HCT116 (cell line): ENCODE results near the gene AHI1. TPM values are rescaled to one million over a fixed set of nuclear protein-coding genes. Genes with fewer than 3 reads are reported as not detected.

Experiments used
- ATAC-seq: fragments of 200-7000 bp; cut with Tn5 transposase; 2 replicates; pipeline ENCODE4 v1.9.1; 2020; ENCODE audit warnings: mild to moderate bottlenecking, moderate library complexity
- BruUV-seq: library from RNA; stranded (reverse); fragments of 400-500 nt; replicated peaks from 2 replicates; lab custom pipeline; 2021; lab: Mats Ljungman, UMichigan
- CTCF ChIA-PET: fragments of 300-600 bp; sonication (Branson Sonifier 250); formaldehyde crosslinking; loops from one replicate; lab custom pipeline; 2021; ENCODE audit warnings: antibody characterized with exemption; lab: Charles Lee
- POLR2A ChIA-PET: fragments of 300-600, 350-600 bp; sonication (Branson Sonifier 250); formaldehyde crosslinking; loops from one replicate; lab custom pipeline; 2021; ENCODE audit warnings: antibody characterized with exemption; lab: Charles Lee
- RAD21 ChIA-PET, 2 experiments: fragments of 300-600 bp; sonication (Branson Sonifier 250); formaldehyde crosslinking; loops; one replicate each; lab custom pipeline; 2023; ENCODE audit warnings: low total read pairs in 2 of 2; ENCODE audit not compliant: uncharacterized antibody in 2 of 2, unreplicated experiment in 2 of 2, low non-redundant PET in 1 of 2; lab: Charles Lee
- DNase-seq: peaks from one replicate; pipeline ENCODE4 v3.0.0-alpha.2; 2010; ENCODE audit warnings: low read depth, low spot score
- H2AFZ ChIP-seq: fragments of 200-600 bp; shearing (Covaris generic), sonication (generic); 2 replicates; pipeline ENCODE4 v1.6.1; 2017; ENCODE audit warnings: low read depth, mixed run types, mixed read lengths, antibody characterized with exemption, low read length; ENCODE audit not compliant: poor library complexity, severe bottlenecking
- H3K27ac ChIP-seq: 2 replicates; pipeline ENCODE4 v1.5.1; 2012; ENCODE audit warnings: low read depth, low read length
- H3K27me3 ChIP-seq: fragments of 200-600 bp; sonication (generic); 2 replicates; pipeline ENCODE4 v1.6.1; 2016; ENCODE audit warnings: mixed run types, low read length, mixed read lengths; ENCODE audit not compliant: insufficient read depth
- H3K36me3 ChIP-seq, 2 experiments: fragments of 200-500 bp in 1 of 2; fragments of 200-600 bp in 1 of 2; sonication (Bioruptor generic) in 1 of 2; sonication (generic) in 1 of 2; 2 replicates each; pipeline versions ENCODE4 v1.5.1 to v1.6.1; 2014 to 2016; ENCODE audit warnings: low read length in 2 of 2, inconsistent platforms in 1 of 2, mixed read lengths in 1 of 2, mixed run types in 1 of 2; ENCODE audit not compliant: insufficient read depth in 2 of 2, control insufficient read depth in 1 of 2
- H3K4me1 ChIP-seq, 2 experiments: fragments of 200-600 bp in 1 of 2; sonication (generic) in 1 of 2; 2 replicates each; pipeline versions ENCODE4 v1.5.1 to v1.6.1; 2012 to 2017; ENCODE audit warnings: low read length in 2 of 2, inconsistent platforms in 1 of 2, mild to moderate bottlenecking in 1 of 2, mixed read lengths in 1 of 2, mixed run types in 1 of 2, moderate library complexity in 1 of 2; ENCODE audit not compliant: insufficient read depth in 2 of 2, control insufficient read depth in 1 of 2
- H3K4me2 ChIP-seq: fragments of 200-600 bp; sonication (generic); 2 replicates; pipeline ENCODE4 v1.6.1; 2017; ENCODE audit warnings: mixed run types, low read length, mixed read lengths
- H3K4me3 ChIP-seq, 2 experiments: fragments of 200-600 bp in 1 of 2; sonication (generic) in 1 of 2; replicated peaks in 1 of 2; 2 replicates each; pipeline ENCODE4 v1.5.1; 2011 to 2016; ENCODE audit warnings: low read length in 2 of 2, control low read depth in 1 of 2, low read depth in 1 of 2, mild to moderate bottlenecking in 1 of 2, mixed read lengths in 1 of 2, mixed run types in 1 of 2
- H3K79me2 ChIP-seq: fragments of 200-600 bp; sonication (generic); 2 replicates; pipeline ENCODE4 v1.6.1; 2017; ENCODE audit warnings: mild to moderate bottlenecking, mixed run types, low read length, moderate library complexity, mixed read lengths; ENCODE audit not compliant: insufficient read depth
- H3K9ac ChIP-seq: fragments of 200-600 bp; sonication (generic); 2 replicates; pipeline ENCODE4 v1.6.1; 2016; ENCODE audit warnings: low read length, mixed read lengths
- H3K9me2 ChIP-seq: fragments of 200-600 bp; sonication (generic), shearing (Covaris generic); 2 replicates; pipeline ENCODE4 v1.6.1; 2017; ENCODE audit warnings: mixed run types, mild to moderate bottlenecking, moderate library complexity; ENCODE audit not compliant: insufficient read depth
- H3K9me3 ChIP-seq, 2 experiments: fragments of 200-500 bp in 1 of 2; fragments of 200-600 bp in 1 of 2; sonication (Bioruptor generic) in 1 of 2; sonication (generic) in 1 of 2; 2 replicates each; pipeline ENCODE4 v1.6.1; 2014 to 2017; ENCODE audit warnings: low read length in 2 of 2, mixed read lengths in 2 of 2, inconsistent platforms in 1 of 2, low read depth in 1 of 2, mild to moderate bottlenecking in 1 of 2, mixed run types in 1 of 2, moderate library complexity in 1 of 2; ENCODE audit not compliant: control insufficient read depth in 1 of 2, insufficient read depth in 1 of 2
- H4K20me1 ChIP-seq: fragments of 200-600 bp; sonication (generic), shearing (Covaris generic); 2 replicates; pipeline ENCODE4 v1.6.1; 2017; ENCODE audit warnings: mixed run types, mild to moderate bottlenecking, moderate library complexity; ENCODE audit not compliant: insufficient read depth
- CBX3 ChIP-seq: IDR thresholded peaks from 2 replicates; pipeline ENCODE4 v1.6.1; 2012; ENCODE audit warnings: low read depth
- ELF1 ChIP-seq: IDR thresholded peaks from 2 replicates; pipeline ENCODE4 v1.6.1; 2012; ENCODE audit warnings: low read depth, borderline replicate concordance
- EZH2phosphoT487 ChIP-seq: fragments of 200-600 bp; IDR thresholded peaks from 2 replicates; pipeline ENCODE4 v1.6.1; 2018; ENCODE audit warnings: antibody characterized with exemption, borderline replicate concordance
- SRF ChIP-seq: IDR thresholded peaks from 2 replicates; pipeline ENCODE4 v1.6.1; 2012; ENCODE audit warnings: low read depth
- ZFX ChIP-seq: fragments of 450-650 bp; IDR thresholded peaks from 2 replicates; pipeline ENCODE4 v1.6.1; 2017
- intact Hi-C: fragments of 100-400 bp; cut with micrococcal nuclease; formaldehyde crosslinking; loops from 2 replicates; pipeline ENCODE4 v1.10.0; 2022
- total RNA-seq: library from RNA; stranded (reverse); gene quantifications from one replicate; pipeline ENCODE4 v1.2.1, GENCODE V29; 2021; ENCODE audit not compliant: unreplicated experiment

Gene AHI1
- total RNA-seq, 1 experiment from 2014 or later, result 29.6 TPM

DNA sequence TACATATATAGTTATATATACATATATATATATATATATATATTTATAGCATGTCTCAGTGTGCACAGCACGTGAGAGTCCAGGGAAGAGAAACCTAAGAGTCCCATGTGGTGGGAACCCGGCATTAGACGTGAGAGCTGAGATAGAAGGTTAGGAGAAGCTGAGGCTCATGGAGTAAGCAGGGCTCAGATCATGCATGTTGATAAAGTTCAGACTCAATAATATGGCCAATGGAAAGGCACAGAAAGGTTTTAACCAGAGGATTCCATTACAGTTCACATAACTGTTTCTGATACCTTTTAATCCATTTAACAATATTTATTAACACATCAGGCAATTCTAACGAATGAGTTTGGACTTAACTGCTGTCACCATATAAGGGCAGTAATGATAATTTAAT is 173.0 kb downstream of the AHI1 start:
- Histone ChIP-seq H3K4me1 (no peaks in the 10 kb centered on the region), H2AFZ (no peak overlapping the region)
- CTCF ChIA-PET, result no interaction called here
- TF ChIP-seq EZH2phosphoT487, result no peak
- no peak for TF ChIP-seq ZFX
- TF ChIP-seq, all 23 proteins: peak for 0
- ATAC-seq (no peak), DNase-seq (no peak)
- Histone ChIP-seq H3K9ac (no peak overlapping the region), H3K36me3 (no peaks in the 10 kb centered on the region), H3K9me2 (no peaks in the 10 kb centered on the region), H3K4me3 (no peak overlapping the region), H3K9me3 (no peaks in the 10 kb centered on the region), H3K79me2 (no peaks in the 10 kb centered on the region), H3K4me2 (no peak overlapping the region), H3K27ac (no peak overlapping the region), H3K27me3 (no peaks in the 10 kb centered on the region), H4K20me1 (no peaks in the 10 kb centered on the region)
- ChIA-PET RAD21 (no interaction called here), POLR2A (no interaction called here)
- BruUV-seq, result no TSS peak
- intact Hi-C loops, result no loop called here

DNA sequence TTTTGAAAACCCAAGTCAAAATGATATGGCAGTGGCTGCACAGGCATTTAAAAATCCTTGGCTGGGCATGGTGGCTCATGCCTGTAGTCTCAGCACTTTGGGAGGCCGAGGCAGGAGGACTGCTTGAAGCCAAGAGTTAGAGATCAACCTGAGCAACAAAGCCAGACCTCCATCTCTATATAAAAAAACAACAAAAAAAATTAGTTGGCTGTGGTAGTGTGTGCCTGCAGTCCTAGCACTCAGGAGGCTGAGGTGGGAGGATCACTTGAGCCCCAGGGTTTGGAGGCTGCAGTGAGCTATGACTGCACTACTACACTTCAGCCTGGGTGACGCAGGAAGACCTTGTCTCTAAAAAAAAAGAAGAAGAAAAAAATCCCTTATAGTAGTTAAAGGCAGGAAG is 173.6 kb downstream of the AHI1 start:
- intact Hi-C loops, result no loop called here
- H3K9ac ChIP-seq, result no peak overlapping the region
- no peaks in the 10 kb centered on the region for H4K20me1 ChIP-seq
- H3K36me3 ChIP-seq, result no peaks in the 10 kb centered on the region
- no peaks in the 10 kb centered on the region for H3K9me3 ChIP-seq
- TF ChIP-seq CBX3 (no peak), SRF (no peak), ELF1 (no peak)
- no peaks in the 10 kb centered on the region for H3K4me1 ChIP-seq
- CTCF ChIA-PET, result no interaction called here
- H3K4me3 ChIP-seq, result no peak overlapping the region
- ATAC-seq (no peak), DNase-seq (no peak)
- RAD21 ChIA-PET, result no interaction called here
- BruUV-seq, result no TSS peak
- H3K79me2 ChIP-seq, result no peaks in the 10 kb centered on the region
- no peak overlapping the region for H2AFZ ChIP-seq
- POLR2A ChIA-PET, result no interaction called here
- H3K4me2 ChIP-seq, result no peak overlapping the region
- H3K27ac ChIP-seq, result no peak overlapping the region
- no peaks in the 10 kb centered on the region for H3K9me2 ChIP-seq
- H3K27me3 ChIP-seq, result no peaks in the 10 kb centered on the region
